ENCODE data around the gene CPT1A.

Gene CPT1A

DNA sequence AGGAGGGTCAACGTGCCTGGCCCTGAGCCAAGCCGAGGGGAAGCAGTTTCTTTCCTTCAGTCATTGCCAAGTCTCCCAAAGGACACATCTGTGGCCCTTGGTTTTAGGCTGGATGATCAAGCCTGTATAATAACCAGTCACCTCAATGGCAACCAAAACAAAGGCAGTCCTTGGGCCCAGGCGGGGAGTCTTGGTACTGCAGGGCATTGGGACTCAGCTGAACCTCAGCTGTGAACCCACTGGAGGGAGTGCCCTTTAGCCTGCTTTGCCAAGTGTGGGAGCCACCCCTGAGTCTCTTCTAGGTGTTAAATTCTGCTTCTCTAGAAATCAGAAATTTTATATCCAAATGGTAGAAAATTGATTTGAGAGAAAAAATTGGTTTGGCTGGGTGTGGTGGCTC is 36.9 kb downstream of the CPT1A start:
- H3K4me3 ChIP-seq (ENCODE audit: low read depth, low read length) = no peak overlapping the region

DNA sequence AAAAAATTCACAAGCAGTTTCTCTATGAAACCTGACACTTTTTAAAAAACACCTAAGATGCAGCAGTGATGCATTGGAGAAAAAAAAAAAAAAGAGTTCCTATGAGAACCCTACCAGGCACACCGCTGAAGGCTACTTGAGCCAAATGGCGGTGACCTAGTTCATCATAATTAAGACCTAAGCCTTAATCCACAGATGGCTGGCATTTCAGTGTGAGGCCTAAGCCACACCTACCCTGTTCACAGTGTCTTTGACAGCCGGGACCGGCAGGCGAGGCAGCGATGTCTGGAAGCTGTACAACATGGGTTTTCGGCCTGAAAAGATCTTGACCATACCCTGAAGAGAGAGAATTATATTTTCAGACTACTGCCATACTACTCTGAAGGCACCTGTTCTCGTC is 38.0 kb downstream of the CPT1A start:
- H3K4me3 ChIP-seq (ENCODE audit: low read depth, low read length) = no peak overlapping the region

DNA sequence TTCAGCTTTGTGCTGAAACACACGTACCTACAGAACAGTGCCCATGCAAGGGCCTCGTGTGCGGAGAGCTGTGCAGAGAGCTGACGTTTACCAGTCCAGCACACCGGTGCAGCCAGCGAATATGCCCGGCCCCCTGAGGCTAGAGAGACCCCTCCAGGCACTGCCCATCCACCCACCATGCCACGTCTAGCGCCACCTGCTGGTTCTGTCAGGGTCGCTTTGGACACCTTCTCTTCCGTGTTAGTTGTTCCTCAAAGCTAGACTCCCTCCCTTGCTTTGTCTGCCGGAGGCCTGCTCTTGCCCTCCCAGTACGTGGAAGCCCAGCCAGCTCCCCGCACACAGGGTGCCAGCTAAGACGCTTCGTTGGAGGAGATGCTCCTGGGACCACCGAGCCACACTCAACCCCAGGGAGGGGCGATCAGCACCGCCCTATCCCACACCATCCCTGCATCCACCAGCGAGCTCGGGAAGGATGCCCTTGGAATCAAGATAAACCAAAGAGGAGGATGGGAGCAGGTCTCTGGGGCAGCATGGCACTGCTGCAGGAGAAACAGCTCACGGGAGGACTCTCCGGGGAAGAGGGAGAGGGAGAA is 43.4 kb downstream of the CPT1A start:
- H3K4me3 ChIP-seq (ENCODE audit: low read depth, low read length) = no peak overlapping the region

DNA sequence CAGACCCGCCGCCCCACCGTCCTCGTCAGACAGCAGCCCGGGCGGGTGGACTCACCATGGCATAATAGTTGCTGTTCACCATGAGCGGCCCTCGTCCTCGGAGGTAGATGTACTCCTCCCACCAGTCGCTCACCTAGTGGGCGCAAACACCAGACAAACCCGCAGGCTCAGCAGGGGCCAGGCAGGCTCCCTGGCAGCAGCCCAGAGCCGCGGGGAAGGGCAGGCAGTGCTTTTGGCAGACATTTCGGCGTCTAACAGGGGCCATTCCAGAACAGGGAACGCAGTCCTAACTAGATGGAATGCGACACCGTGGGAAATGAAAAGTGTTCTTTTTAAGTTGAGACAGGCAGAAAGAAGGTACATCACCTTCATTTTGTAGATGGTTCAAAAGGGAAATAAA is 44.9 kb downstream of the CPT1A start:
- no peak overlapping the region for H3K4me3 ChIP-seq (ENCODE audit: low read depth, low read length)

DNA sequence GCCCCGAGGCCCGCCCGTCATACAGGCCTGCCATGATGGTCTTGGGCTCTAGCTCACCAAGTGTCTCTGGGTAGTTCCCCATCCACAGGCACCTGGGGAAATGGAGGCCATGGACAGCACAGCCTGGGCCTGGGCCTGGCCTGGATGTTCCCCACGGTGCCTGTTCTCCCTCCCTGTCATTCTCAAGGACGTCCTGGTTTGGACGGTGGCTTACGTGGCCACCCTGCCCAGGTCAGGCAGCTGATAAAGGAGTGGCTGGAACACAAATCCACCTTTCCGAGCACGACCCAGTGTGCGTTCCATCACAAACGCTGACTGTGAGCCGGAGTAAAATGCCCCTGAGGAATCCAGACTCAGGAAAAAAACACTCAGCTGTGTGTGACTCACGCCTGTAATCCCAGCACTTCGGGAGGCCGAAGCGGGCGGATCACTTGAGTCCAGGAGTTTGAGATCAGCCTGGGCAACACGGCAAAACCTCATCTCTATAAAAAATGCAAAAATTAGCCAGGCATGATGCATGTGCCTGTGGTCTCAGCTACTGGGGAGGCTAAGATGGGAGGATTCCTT is 49.2 kb downstream of the CPT1A start:
- no peak overlapping the region for H3K4me3 ChIP-seq (ENCODE audit: low read depth, low read length)

DNA sequence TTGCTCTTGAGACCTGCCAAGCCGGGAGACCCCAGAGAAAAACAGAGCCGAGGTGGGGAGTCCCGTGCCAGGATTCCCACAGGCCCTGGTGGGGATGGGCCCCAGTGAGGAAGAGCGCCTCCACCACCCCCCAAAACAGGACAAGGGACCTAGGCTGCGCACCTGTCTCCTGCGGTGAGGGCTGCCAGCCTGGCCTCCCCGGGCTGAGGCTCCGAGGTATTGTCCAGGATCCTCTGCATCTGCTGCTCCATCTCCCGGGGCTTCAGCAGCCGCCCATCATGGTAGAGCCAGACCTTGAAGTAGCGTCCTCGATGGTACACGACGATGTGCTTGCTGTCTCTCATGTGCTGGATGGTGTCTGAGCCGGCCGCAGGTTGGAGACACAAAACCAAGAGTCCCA is 57.1 kb downstream of the CPT1A start:
- H3K4me3 ChIP-seq (ENCODE audit: low read depth, low read length) = no peak overlapping the region

DNA sequence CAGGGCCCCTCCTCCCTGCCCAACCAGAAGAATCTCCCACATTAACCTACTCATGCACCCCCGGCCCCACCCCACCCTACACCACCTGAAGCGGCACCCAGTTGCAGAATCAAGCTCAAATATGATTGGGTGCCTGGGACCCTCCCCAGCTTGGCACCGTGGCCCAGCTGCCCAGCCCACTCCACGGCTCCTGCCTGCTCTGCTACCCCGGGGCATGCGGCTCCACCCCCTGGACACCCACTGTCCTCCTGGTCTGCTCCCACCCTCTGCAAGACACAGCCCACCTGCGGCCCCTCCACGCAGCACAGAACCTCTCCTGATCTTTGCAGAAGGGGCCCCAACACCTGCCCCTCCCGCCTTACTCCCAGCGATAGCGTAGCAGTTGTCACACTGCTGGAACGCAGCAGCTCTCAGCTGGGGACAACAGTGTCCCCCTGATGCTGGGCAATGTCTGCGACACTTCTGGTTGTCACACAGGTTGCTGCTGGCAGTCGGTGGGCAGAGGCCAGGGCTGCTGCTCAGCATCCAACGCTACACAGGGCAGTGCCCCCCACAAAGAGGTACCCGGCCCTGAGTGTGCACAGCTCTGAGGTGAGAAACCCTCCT is 58.4 kb downstream of the CPT1A start:
- H3K4me3 ChIP-seq (ENCODE audit: low read depth, low read length) = no peak overlapping the region

DNA sequence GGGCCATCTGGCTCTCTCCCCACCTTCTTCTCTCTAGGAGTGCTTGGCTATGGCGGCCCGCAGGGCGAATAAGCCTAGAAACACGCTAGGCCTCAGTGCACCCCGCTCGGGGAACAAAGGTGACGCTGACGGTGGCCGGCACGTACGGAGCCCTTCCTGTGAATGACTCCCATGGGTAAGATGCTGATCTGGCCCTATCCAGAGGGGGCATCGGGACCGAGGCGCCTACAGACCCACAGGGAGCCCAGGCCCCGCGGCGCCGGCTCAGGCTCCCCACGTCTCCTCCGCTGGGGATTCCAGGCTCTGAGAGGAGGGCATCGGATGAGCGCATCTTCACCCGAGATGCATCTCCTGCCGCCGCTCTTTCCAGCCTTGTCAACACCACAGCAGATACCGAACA is 59.0 kb downstream of the CPT1A start:
- H3K4me3 ChIP-seq (ENCODE audit: low read depth, low read length) = no peak overlapping the region

DNA sequence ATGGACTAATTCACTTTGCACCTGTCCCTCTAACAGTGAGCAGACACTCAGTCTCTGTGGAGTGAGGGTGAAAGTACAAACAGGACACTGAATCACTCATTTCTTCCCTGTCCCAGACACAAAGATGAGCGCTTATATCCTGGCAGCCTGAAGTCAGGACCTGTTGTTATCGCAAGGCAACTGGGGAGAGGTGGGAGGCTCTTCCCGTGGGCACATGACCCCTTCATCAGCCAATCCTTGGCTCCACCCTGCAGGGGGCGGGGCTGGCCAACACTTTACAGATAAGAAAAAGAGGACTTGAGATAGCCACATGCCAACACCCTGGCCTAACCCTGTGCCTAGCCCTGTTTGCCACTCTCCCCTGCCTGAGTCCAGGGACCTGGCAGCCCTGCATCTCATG is 60.9 kb downstream of the CPT1A start:
- no peak overlapping the region for H3K4me3 ChIP-seq (ENCODE audit: low read depth, low read length)

DNA sequence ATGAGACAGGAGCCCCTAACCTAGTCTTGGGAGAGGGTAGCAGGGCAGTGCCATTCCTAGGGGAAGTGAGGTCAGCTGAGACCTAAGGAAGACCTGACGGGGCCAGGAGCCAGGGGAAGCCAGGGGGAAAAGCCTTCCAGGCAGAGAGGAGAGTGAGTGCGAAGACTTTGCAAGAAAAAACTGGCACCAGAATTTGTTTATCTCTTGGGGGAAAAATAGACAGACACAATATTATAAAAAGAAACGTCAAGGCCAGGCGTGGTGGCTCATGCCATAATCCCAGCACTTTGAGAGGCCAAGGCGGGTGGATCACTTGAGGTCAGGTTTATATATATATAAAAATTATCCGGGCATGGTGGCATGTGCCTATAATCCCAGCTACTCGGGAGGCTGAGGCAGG is 63.5 kb downstream of the CPT1A start:
- no peak overlapping the region for H3K4me3 ChIP-seq (ENCODE audit: low read depth, low read length)

DNA sequence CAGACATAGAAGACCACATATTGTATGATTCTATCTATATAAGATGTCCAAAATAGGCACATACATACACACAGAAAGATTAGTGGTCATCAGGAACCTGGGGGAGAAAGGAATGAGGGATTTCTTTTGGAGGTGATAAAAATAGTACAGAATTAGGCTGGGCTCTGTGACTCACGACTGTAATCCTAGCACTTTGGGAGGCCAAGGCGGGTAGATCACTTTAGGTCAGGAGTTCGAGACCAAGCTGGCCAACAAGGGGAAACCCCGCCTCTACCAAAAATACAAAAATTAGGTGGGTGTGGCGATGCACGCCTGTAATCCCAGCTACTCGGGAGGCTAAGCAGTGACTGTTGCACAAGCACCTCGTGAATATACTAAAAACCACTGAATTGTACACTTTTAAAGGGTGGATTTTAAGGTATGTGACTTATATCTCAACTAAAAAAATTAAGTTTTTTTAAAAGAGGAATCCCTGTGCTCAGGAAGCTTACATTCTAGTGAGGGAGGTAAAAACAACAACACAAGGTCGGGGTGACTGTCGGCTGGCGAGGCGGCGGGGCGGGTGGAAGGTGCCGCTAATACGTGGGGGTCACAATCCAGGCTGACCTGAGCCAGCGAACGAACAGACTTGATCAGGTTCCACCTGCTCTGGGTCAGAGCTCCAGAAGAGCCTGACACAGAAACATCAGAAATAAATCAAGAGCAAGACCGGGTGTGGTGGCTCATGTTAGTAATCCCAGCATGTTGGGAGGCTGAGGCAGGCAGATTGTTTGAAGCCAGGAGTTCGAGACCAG is 65.1 kb downstream of the CPT1A start:
- H3K4me3 ChIP-seq (ENCODE audit: low read depth, low read length) = no peak overlapping the region

DNA sequence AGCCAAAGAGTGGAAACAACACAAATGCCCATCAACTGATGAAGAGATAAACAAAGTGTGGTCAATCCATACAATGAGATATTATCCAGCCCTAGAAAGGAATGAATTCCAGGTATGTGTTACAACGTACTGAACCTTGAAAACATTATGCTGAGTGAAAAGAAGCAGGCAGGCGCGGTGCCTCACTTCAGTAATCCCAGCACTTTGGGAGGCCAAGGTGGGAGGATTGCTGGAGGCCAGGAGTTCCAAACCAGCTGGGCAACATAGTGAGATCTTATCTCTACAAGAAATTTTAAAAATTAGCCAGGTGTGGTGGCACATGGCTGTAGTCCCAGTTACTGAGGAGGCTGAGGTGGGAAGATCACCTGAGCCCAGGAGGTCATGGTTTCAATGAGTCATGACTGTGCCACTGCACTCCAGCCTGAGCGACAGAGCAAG is 65.7 kb downstream of the CPT1A start:
- H3K4me3 ChIP-seq (ENCODE audit: low read depth, low read length) = no peak overlapping the region

DNA sequence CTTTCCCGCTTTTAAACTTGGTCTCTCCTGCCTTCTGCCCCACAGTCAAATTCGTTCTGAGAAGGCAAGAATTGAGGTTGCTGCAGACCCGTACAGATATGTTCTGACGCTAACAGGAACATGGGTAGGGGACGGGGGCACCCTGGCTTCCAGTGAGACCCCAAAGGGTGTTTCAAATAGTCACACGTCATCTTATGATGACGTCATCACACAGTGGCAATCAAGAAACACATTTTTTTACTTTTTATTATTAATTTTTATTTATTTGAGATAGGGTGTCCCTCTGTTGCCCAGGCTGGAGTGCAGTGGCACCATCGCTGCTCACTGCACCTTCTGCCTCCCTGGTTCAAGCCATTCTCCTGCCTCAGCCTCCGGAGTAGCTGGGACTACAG is 67.5 kb downstream of the CPT1A start:
- H3K4me3 ChIP-seq (ENCODE audit: low read depth, low read length) = no peak overlapping the region

DNA sequence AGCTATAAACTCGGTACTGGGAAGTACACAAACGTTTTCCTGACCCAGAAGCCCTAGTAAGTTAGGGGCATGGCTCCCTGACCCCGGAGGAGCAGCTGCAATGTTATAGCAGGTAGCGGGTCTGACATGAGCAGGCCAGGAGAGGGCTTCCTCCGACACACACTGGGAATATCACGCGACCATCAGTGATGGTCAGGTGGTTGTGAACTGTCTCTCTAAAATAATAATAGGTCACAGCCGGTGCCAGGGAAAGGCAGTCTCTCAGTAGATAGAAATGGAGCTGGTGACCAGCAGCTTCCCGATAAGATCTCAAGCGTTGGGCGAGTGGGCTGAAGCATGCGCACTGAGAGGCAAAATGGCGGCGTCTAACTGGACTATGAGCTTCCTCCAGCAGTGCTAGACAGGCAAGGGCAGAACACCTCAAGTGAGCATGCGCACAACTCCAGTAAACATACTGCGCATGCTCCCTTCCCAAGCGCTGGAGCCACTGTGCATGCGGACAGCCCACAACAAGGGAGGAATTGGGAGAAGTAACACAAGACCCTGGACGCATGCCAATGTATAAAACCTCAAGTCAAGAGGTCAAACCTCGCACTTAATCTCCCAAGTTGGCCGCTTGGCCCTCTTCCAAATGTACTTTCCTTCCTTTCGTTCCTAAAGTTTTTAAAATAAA is 68.1 kb downstream of the CPT1A start:
- no peak overlapping the region for H3K4me3 ChIP-seq (ENCODE audit: low read depth, low read length)

DNA sequence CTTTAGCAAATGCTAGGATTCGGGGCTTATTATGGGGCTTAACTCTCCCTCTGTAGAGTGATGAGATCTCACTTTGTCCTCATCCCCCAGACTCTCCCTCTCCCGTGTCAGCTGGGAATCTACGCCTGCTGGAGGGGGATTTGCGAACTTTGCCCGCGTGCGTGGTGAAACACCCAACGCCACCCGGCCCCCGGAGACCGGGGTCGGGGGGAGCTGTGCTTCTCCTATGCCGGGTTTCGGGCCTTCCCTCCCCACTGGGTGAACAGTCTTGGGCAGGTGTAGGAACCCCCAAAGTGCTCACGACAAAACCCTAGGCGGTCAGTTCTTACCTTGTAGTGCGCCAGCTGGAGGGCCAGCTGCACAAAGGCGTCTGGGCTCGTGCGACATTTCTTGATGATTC is 68.8 kb downstream of the CPT1A start:
- no peak overlapping the region for H3K4me3 ChIP-seq (ENCODE audit: low read depth, low read length)

DNA sequence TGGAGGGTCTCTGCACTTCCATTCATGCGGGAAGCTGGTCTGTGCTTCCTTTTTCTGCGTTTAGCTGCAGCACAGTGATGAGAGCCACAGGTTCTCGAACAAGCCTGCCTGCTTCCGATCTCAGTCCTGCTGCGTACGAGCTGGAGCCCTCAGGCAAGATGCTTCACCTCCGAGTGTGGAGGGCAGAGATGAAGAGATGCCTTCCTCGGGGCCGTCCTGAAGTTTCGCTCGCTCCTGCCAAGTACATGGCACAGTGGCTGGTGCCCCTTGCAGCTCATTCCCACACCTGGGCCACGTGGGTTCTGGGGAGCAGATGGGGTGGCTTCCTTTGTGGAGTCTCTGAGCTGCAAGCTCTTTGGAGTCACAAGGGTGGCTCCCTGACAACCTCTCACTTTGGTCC is 70.9 kb downstream of the CPT1A start:
- H3K4me3 ChIP-seq (ENCODE audit: low read depth, low read length) = no peak overlapping the region

DNA sequence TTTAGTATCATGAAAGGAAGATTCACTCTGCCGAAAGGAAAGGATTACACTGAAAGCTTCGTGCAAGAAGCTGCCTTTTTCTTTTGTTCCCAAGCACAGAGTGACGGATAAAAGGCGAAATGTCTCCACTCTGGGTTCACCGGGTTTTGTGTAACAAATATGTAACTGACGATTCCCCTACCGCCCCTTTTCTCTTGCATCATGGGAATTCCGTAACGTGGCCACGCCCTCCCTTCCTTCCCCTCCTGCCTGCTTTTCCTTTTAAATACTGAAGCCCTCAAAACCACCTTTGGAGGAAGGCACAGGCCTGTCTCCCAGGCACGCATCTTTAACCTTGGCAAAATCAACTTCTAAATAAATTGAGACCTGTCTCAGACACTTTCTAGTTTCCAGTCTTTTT is 74.0 kb downstream of the CPT1A start:
- H3K4me3 ChIP-seq (ENCODE audit: low read depth, low read length) = no peak overlapping the region

DNA sequence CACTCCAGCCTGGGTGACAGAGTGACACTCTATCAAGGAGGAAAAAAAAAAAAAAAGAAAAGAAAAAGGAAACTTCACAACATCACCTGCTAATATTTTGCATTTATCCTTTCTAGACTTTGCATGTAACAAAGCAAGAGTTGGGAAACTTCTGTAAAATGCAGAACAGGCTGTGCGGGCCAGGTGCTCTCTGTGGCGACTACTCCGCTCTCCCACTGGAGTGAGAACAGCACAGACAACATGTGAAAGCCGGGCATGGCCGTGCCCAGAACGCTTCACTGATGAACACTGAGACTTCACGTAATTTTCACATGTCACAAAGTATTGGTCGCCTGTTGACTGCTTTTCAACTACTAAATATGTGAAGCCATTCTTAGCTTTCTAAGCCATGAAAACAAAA is 74.9 kb downstream of the CPT1A start:
- H3K4me3 ChIP-seq (ENCODE audit: low read depth, low read length) = no peak overlapping the region

DNA sequence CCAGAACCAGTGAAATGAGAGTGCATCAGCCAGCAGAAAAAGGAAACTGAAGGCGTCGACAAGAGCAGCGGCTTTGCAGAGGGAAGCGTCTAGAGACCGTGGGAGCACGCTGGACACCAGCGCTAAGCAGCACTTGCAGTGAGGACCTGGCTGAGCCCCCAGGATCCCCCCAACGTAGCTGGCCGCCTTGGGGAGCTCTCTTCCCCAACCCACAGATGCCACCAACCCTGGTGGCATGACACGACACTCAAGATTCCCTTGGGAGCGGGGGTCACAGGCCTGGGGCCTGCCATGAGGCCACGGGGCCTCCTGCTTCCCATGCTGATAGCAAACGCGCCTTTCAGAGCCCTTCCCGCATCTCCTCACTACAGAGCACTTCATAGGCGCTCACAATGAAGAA is 77.0 kb downstream of the CPT1A start:
- H3K4me3 ChIP-seq (ENCODE audit: low read depth, low read length) = no peak overlapping the region

DNA sequence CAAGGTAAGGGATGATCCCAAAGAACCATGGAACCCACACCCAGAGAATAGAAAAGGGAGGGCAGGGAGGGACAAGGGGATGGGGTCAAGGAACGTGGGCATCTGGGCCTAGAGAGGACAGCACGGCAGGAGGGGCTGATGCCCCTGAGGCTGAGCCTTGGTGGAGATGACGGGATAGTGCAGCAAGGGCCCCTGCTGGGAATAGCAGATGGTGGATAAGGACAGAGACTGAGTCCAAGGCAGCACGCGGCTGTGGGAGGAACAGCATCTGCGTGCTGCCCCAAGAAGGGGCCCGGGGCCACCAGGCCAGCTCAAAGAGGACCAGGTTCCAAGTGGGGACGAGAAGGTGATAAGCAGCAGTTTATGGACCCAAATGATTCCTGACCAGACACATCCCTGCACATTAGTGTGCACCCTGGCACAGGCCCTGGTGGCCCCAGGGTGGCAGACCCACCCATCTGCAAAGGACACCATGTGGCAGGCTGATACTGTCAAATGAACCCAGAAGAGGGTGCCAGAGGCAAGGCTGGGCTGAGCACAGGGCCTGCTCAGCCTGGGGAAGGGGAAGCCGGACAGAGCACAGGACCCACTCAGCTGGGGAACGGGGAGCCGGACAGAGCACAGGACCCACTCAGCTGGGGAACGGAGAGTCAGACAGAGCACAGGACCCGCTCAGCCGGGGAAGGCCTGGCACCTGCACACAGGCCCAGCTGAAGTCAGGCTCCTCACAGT is 77.6 kb downstream of the CPT1A start:
- no peak overlapping the region for H3K4me3 ChIP-seq (ENCODE audit: low read depth, low read length)

DNA sequence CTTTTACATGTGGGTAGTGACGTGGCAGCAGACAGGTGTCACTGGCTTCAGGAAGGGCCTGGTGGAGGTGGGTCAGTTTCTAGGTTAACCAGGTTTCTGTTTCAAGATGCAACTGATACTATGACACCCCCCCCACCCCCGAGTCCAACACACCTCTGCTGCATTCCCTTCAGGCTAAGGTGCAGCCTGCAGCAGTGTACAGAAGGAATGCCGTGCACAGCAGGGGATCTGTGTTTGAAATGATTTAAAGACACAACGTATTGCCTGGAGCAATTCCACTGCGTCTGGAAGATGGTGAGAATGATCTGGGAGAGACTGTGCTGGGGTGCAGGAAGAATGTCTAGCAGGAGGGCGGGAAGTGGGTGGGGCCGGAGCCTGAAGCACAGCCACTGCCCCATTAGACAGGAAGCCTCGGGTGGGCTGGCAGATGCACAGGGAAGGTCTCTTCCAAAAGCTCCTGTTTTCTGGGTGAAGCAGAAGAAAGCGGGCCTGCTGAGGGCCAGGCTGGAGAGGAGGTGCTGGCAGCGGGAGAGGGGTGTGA is 78.5 kb downstream of the CPT1A start:
- no peak overlapping the region for H3K4me3 ChIP-seq (ENCODE audit: low read depth, low read length)

All from iPS-11a (cell line).